Lower leg skin (tissue), 4 donors: ENCODE results near the gene CTDSP1. TPM values are rescaled to one million over a fixed set of nuclear protein-coding genes. Genes with fewer than 3 reads are reported as not detected.

ENCODE experiments used
- DNase-seq, 2 donors: peaks; one replicate each; pipeline ENCODE4 v3.0.0-alpha.2; 2019; ENCODE audit warnings: low spot score in 2 of 2
- H3K4me3 ChIP-seq: fragments of 200-600 bp; sonication (generic); 2 replicates; pipeline ENCODE4 v1.5.1; 2017; ENCODE audit warnings: mild to moderate bottlenecking, low read depth; ENCODE audit not compliant: poor library complexity, severe bottlenecking
- POLR2A ChIP-seq, 2 donors: fragments of 450-650 bp; IDR thresholded peaks; one replicate each; pipeline ENCODE4 v1.6.1; 2016 to 2017; ENCODE audit warnings: antibody characterized with exemption in 2 of 2, mild to moderate bottlenecking in 1 of 2, moderate library complexity in 1 of 2
- WGBS, 2 donors: methylation state at CpG; one replicate each; pipeline ENCODE4 v1.1.5; 2018; 5-methylcytosine and 5-hydroxymethylcytosine counted together
- intact Hi-C: fragments of 100-400 bp; cut with DNase I; formaldehyde crosslinking; loops from one replicate; pipeline ENCODE4 v1.15.0; 2023; ENCODE audit warnings: low total_unique reads
- total RNA-seq, 4 donors: library from RNA; depleted of rRNA; stranded (reverse); fragments of >200 nt; gene quantifications; one replicate each; pipeline ENCODE4 v1.1.0, GENCODE V29; 2016
- TF ChIP-seq, protein P1 (sequence below), 3 donors: fragments of 450-650 bp; IDR thresholded peaks; one replicate each; pipeline ENCODE4 v1.5.1; 2016; ENCODE audit warnings: antibody characterized with exemption in 3 of 3, mild to moderate bottlenecking in 3 of 3, moderate library complexity in 2 of 3

The CTDSP1 gene
- total RNA-seq, 4 donors from 2014 or later: 64.8 to 108 (median 99.9) TPM

DNA sequence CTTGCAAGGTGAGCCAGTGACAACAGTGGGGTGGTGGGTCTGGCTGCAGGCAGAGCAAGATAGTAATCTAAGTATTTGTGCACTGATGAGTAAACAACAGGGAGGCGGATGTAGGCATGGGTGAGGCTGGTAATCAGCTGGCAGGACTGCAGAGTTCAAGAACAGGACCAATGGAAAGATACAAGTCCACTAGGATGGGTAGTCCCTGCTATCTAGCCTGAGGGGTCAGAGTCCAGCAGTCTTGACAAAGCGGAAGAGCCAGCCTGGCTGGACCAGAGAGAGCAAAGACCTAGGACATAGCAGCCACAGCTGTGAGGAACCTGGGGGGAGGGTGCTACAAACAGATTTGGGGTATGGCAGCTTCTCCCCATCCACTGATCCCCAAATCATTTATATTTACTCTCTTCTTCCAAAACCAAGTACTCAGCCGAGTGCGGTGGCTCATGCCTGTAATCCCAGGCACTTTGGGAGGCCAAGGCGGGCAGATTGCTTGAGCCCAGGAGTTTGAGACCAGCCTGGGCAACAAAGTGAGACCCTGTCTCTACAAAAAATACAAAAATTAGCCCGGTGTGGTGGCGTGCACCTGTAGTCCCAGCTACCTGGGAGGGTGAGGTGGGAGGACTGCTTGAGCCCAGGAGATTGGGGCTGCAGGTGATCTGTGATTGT lies 45.2 kb downstream of the CTDSP1 start:
- 88 to 90% methylated on average over 7 of the region's 7 CpGs for WGBS, 2 donors

DNA sequence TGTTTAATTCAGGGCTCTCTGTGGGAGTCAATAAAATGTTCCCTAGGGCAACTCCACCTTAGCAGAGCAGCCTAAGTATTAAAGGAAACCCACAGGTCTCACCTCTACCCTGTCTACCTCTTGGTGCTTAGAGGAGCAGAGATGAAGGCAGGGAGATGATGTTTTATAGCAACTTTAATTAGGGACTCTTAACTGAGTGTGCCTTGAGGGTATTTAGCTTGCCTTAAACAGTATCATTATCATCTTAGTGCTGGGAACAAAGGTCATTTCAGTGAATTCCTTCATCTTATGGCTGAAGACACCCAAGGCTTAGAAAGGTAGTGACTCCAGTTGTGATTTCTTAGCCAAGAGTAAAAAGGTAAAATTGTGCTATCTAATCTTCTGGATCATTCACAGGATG lies 45.9 kb downstream of the CTDSP1 start:
- no peak for TF ChIP-seq POLR2A (IDR thresholded peaks at IDR 0.05)
- TF ChIP-seq, protein P1, sequence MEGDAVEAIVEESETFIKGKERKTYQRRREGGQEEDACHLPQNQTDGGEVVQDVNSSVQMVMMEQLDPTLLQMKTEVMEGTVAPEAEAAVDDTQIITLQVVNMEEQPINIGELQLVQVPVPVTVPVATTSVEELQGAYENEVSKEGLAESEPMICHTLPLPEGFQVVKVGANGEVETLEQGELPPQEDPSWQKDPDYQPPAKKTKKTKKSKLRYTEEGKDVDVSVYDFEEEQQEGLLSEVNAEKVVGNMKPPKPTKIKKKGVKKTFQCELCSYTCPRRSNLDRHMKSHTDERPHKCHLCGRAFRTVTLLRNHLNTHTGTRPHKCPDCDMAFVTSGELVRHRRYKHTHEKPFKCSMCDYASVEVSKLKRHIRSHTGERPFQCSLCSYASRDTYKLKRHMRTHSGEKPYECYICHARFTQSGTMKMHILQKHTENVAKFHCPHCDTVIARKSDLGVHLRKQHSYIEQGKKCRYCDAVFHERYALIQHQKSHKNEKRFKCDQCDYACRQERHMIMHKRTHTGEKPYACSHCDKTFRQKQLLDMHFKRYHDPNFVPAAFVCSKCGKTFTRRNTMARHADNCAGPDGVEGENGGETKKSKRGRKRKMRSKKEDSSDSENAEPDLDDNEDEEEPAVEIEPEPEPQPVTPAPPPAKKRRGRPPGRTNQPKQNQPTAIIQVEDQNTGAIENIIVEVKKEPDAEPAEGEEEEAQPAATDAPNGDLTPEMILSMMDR (IDR thresholded peaks at IDR 0.05): no peak
- intact Hi-C loops: no loop called here
- H3K4me3 ChIP-seq: no peak overlapping the region
- no peak for DNase-seq

More for the DNA sequence above, 45.2 kb downstream of the CTDSP1 start:
- TF ChIP-seq, protein P1 (IDR thresholded peaks at IDR 0.05): peak in 1 of 3 donors; percentile 52
- TF ChIP-seq POLR2A (IDR thresholded peaks at IDR 0.05): no peak
- peak in 1 of 2 donors; percentile 69 for DNase-seq
- no peak overlapping the region for H3K4me3 ChIP-seq
- intact Hi-C loops: no loop called here

DNA sequence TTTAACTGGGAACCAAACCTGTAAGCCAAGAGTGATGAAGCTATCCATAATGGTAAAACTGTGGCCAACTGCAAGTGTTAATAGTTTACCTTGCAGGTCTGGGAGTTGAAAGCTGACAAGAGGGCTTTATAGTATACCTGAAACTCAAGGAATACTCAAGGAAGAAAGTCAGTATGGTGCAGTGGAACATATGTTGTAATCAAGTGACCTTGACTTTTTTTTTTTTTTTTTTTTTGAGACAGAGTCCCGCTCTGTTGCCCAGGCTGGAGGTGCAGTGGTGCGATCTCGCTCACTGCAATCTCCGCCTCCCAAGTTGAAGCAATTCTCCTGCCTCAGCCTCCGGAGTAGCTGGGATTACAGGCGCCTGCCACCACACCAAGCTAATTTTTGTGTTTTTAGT lies 46.9 kb downstream of the CTDSP1 start:
- WGBS, 2 donors: 97 to 100% methylated on average over 6 of the region's 6 CpGs
- no peak for DNase-seq
- intact Hi-C loops: no loop called here
- no peak for TF ChIP-seq POLR2A (IDR thresholded peaks at IDR 0.05)
- TF ChIP-seq, protein P1 (IDR thresholded peaks at IDR 0.05): no peak
- no peak overlapping the region for H3K4me3 ChIP-seq

DNA sequence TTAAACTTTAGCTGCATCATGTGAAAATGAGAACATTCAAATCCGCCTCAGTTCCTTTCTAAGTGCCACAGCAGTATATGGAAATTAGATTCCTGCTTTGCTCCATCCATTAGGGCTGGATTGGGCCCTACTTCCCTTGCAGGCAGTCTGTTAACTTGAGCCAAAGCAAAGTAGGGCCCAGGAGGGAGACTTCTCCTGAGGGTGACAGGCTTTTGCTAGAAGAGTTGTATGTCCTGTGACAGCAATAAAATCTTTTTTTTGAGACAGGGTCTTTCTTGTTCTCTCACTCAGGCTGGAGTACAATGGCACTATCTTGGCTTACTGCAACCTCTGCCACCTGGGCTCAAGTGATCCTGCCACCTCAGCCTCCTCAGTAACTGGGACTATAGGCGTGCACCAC lies 47.4 kb downstream of the CTDSP1 start:
- H3K4me3 ChIP-seq: no peak overlapping the region
- TF ChIP-seq POLR2A (IDR thresholded peaks at IDR 0.05): no peak
- TF ChIP-seq, protein P1 (IDR thresholded peaks at IDR 0.05): no peak
- peak in 1 of 2 donors; percentile 31 for DNase-seq
- 95 to 97% methylated on average over 2 of the region's 2 CpGs for WGBS, 2 donors
- intact Hi-C loops: no loop called here

DNA sequence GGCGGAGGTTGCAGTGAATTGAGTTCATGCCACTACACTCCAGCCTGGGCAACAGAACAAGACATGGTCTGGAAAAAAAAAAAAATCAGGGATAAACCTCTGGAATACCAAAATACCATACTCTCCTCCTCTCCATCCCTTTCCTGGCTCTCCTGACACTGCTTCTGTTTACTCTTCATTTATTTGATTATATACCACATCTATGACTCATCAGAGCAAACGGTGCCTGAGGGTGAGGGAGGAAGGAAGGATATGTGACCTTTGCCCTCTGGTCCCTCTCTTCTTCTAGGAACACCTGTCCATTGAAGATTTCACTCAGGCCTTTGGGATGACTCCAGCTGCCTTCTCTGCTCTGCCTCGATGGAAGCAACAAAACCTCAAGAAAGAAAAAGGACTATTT lies 49.3 kb downstream of the CTDSP1 start:
- no peak overlapping the region for H3K4me3 ChIP-seq
- TF ChIP-seq, protein P1 (IDR thresholded peaks at IDR 0.05): no peak
- no peak for TF ChIP-seq POLR2A (IDR thresholded peaks at IDR 0.05)
- no peak for DNase-seq
- WGBS, 2 donors: 51 to 57% methylated on average over 3 of the region's 3 CpGs
- intact Hi-C loops: no loop called here

DNA sequence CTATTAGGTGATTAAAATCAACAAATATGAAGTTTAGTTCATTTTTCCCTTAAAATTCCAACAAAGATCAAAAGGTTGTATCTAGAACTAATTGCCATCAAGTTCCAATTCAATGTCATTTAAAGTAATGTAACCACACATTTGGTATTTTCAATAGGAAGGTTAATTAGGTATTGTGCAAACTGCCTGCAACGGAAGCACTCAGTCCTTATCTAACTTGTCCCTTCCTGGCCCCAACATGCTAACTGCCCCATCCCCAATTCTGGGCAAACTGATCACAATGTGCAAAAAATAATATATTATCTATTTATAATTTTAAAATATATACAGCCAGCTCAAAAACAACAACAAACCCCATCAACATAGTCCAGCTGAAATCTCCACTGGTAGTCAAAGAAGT lies 52.4 kb downstream of the CTDSP1 start:
- no peak for DNase-seq
- TF ChIP-seq POLR2A (IDR thresholded peaks at IDR 0.05): no peak
- TF ChIP-seq, protein P1 (IDR thresholded peaks at IDR 0.05): no peak
- intact Hi-C loops: no loop called here
- no peak overlapping the region for H3K4me3 ChIP-seq
- 74 to 84% methylated on average over 1 of the region's 1 CpG for WGBS, 2 donors
